Measurements from ENCODE around the gene C1orf141. TPM values are rescaled to one million over a fixed set of nuclear protein-coding genes. Genes with fewer than 3 reads are reported as not detected.

C1orf141 gene
- total and polyA plus RNA-seq, 2 donors (not counting 3 experiments of a cell fraction or from before 2014, with no cell fraction given), result not detected

- no peak overlapping the region for H3K4me2 ChIP-seq (ENCODE audit: insufficient read depth, low read length)
- no peak for FAIRE-seq
- intact Hi-C loops (cut with micrococcal nuclease) (no loop called here), dilution Hi-C loops (cut with MboI; ENCODE audit: extremely low pct_ligation_motif_present, low sequenced_read_pairs) (no loop called here)
- no peaks in the 10 kb centered on the region for H3K4me1 ChIP-seq (ENCODE audit: control insufficient read depth, extremely low read depth, insufficient read depth, low read length)
- H3K36me3 ChIP-seq (ENCODE audit: control insufficient read depth in 2 of 2, extremely low read depth in 1 of 2, insufficient read depth in 2 of 2, low read length in 2 of 2), result no peaks in the 10 kb centered on the region
- H2AFZ ChIP-seq (ENCODE audit: low read depth, low read length), result no peak overlapping the region
- ChIA-PET CTCF (no interaction called here), POLR2A (no interaction called here)
- no peak for DNase-seq (ENCODE audit: low read depth, low spot score)
- no peak overlapping the region for H3K27ac ChIP-seq (ENCODE audit: insufficient read depth, low read depth, low read length)
- no peak overlapping the region for H3K4me3 ChIP-seq (replicated peaks in 1 of 3; ENCODE audit: insufficient read depth in 1 of 3, low read depth in 1 of 3, low read length in 3 of 3)
- no TSS peak for BruUV-seq (replicated peaks)
- TF ChIP-seq FOS (IDR thresholded peaks at IDR 0.05; ENCODE audit: borderline replicate concordance, insufficient read depth, low read length) (no peak), CTCF (IDR thresholded peaks at IDR 0.05; ENCODE audit: extremely low read depth in 1 of 2, insufficient read depth in 1 of 2, low read depth in 1 of 2, low read length in 2 of 2) (no peak), MAX (IDR thresholded peaks at IDR 0.05; ENCODE audit: insufficient read depth, insufficient read length) (no peak), MYC (IDR thresholded peaks at IDR 0.05; ENCODE audit: low read depth, low read length) (no peak), POLR2AphosphoS5 (IDR thresholded peaks at IDR 0.05; ENCODE audit: insufficient read depth, low read depth, low read length) (no peak), JUN (IDR thresholded peaks at IDR 0.05; ENCODE audit: borderline replicate concordance, insufficient read depth, insufficient read length, low read depth) (no peak), GATA2 (IDR thresholded peaks at IDR 0.05; ENCODE audit: insufficient read depth, insufficient read length, low read depth, low read length) (no peak), POLR2A (IDR thresholded peaks at IDR 0.05; ENCODE audit: low read depth, low read length) (no peak), EZH2 (IDR thresholded peaks at IDR 0.05; ENCODE audit: borderline replicate concordance, low read depth, low read length, severe bottlenecking) (no peak)
- no peaks in the 10 kb centered on the region for H3K9me1 ChIP-seq (replicated peaks; ENCODE audit: control insufficient read depth, extremely low read depth, insufficient read depth, low read length)
- no peaks in the 10 kb centered on the region for H3K9me3 ChIP-seq (replicated peaks; ENCODE audit: control insufficient read depth, insufficient read depth, low read length)
- no peak overlapping the region for H3K9ac ChIP-seq (replicated peaks; ENCODE audit: extremely low read depth, insufficient read depth, low read length)
- peaks cover 3 to 5% of the 10 kb centered on the region in 2 experiments for H3K27me3 ChIP-seq (ENCODE audit: control insufficient read depth in 2 of 2, insufficient read depth in 2 of 2, low read length in 2 of 2)
- H3K79me2 ChIP-seq (ENCODE audit: control insufficient read depth, insufficient read depth, low read length), result no peaks in the 10 kb centered on the region
- H4K20me1 ChIP-seq (replicated peaks; ENCODE audit: control insufficient read depth, extremely low read depth, insufficient read depth, low read length), result no peaks in the 10 kb centered on the region
Observed at GRCh38 chr1:67169496-67169895, 34.7 kb upstream of the C1orf141 start.

Measured in endothelial cell of umbilical vein (primary cell).